IgD-negative memory B cell (primary cell): ENCODE data around the gene TMEM97. TPM values are rescaled to one million over a fixed set of nuclear protein-coding genes. Genes with fewer than 3 reads are reported as not detected.
A peak's percentile ranks its signal among the peaks of the same experiment; 100 is the strongest.

Source experiments
- H3K27ac Mint-ChIP-seq, 3 donors: one replicate each; pipeline ENCODE4 v1.8.0; 2020 to 2022; ENCODE audit warnings: mild to moderate bottlenecking in 3 of 3, mixed read lengths in 3 of 3, moderate library complexity in 1 of 3
- H3K27me3 Mint-ChIP-seq: one replicate; pipeline ENCODE4 v1.8.0; 2021; ENCODE audit warnings: mixed read lengths
- H3K36me3 Mint-ChIP-seq: one replicate; pipeline ENCODE4 v1.8.0; 2020; ENCODE audit warnings: mild to moderate bottlenecking, mixed read lengths
- H3K4me1 Mint-ChIP-seq, 3 donors: one replicate each; pipeline ENCODE4 v1.8.0; 2020 to 2022; ENCODE audit warnings: mixed read lengths in 3 of 3, mild to moderate bottlenecking in 1 of 3
- H3K4me3 Mint-ChIP-seq, 4 donors: one replicate each; pipeline ENCODE4 v1.8.0; 2020 to 2022; ENCODE audit warnings: mild to moderate bottlenecking in 4 of 4, mixed read lengths in 4 of 4, moderate library complexity in 3 of 4
- H3K9me3 Mint-ChIP-seq, 3 donors: one replicate each; pipeline ENCODE4 v1.8.0; 2020 to 2021; ENCODE audit warnings: mixed read lengths in 3 of 3, mild to moderate bottlenecking in 1 of 3
- polyA plus RNA-seq: library from polyadenylated mRNA; unstranded; fragments of 300-500 nt; fragmentation: Illumina TruSeq; gene quantifications from one replicate; pipeline ENCODE4 v1.2.3, GENCODE V29; 2021

Gene TMEM97
- polyA plus RNA-seq, 1 donor from 2014 or later, result 7.2 TPM

DNA sequence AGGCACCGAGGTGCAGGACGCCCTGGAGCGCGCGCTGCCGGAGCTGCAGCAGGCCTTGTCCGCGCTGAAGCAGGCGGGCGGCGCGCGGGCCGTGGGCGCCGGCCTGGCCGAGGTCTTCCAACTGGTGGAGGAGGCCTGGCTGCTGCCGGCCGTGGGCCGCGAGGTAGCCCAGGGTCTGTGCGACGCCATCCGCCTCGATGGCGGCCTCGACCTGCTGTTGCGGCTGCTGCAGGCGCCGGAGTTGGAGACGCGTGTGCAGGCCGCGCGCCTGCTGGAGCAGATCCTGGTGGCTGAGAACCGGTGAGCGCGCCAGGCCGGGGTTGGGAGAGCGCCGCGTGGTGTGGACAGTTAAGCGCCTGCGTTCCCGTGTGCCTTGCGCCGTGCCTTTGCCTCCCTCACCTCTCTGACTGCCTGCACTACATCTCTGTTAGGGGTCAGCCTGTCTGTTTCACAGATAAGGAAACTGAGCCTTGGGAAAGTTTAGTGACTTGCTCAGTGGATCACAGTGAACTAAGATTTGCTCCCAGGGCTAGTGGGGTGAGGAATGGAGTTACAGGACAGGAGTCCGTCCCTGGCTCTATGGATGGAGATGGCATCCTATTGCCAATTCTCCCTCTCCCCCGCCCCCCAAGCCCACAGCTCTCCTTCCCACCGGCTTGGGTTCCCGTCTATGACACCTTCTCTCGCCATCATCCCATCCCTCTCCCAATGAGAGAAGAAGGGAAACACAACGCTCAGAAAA lies 53.4 kb downstream of the TMEM97 start:
- peak overlapping the region; percentile 71 to 87 (median 80) for H3K4me3 Mint-ChIP-seq

DNA sequence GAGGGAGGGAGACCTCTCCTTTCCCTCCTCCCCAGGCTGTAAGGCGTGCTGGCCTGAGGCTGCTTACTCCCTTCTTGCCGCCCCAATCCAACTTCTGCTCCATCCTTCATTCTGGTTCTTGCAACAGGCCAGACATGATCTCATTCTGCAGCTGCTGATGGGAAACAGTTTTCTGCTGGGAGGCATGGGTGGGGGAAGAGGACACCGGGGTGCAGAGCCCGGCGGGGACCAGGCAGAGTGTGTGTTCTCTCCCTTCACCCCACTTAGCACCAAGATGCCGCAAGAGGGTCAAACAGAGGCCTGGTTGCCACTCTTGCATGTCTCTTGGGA lies 53.9 kb downstream of the TMEM97 start:
- Mint-ChIP-seq H3K36me3 (peaks cover under 1% of the 10 kb centered on the region), H3K4me1 (peaks cover 4 to 15% (median 12%) of the 10 kb centered on the region in 3 donors), H3K27ac (peak overlapping the region in 1 of 3 donors; percentile 53), H3K9me3 (no peaks in the 10 kb centered on the region), H3K4me3 (peak overlapping the region; percentile 12 to 75 (median 66)), H3K27me3 (no peaks in the 10 kb centered on the region)

More for the DNA sequence above, 53.4 kb downstream of the TMEM97 start:
- Mint-ChIP-seq H3K4me1 (peaks cover 4 to 15% (median 12%) of the 10 kb centered on the region in 3 donors), H3K27ac (peak overlapping the region in 1 of 3 donors; percentile 86), H3K36me3 (no peaks in the 10 kb centered on the region), H3K9me3 (no peaks in the 10 kb centered on the region), H3K27me3 (no peaks in the 10 kb centered on the region)

Other genes starting within 250 kb of the TMEM97 start
- 36.8 TPM for gene IFT20, start 16.3 kb downstream of the TMEM97 start, polyA plus RNA-seq
- gene TNFAIP1, start 16.6 kb downstream of the TMEM97 start, polyA plus RNA-seq, result 11.1 TPM
- gene POLDIP2, start 38.3 kb downstream of the TMEM97 start, polyA plus RNA-seq, result 87.4 TPM
- not detected for gene SEBOX, start 46.0 kb downstream of the TMEM97 start, polyA plus RNA-seq
- gene VTN, start 51.1 kb downstream of the TMEM97 start, polyA plus RNA-seq, result not detected
- 5.6 TPM for gene SARM1, start 52.5 kb downstream of the TMEM97 start, polyA plus RNA-seq
- gene SLC46A1, start 87.0 kb downstream of the TMEM97 start, polyA plus RNA-seq, result 2.4 TPM
- gene SLC13A2, start 154.4 kb downstream of the TMEM97 start, polyA plus RNA-seq, result not detected
- gene FOXN1, start 187.1 kb downstream of the TMEM97 start, polyA plus RNA-seq, result not detected
- 69.5 TPM for gene UNC119, start 233.4 kb downstream of the TMEM97 start, polyA plus RNA-seq